OCI-LY3 (cell line): ENCODE data around the gene ALPK1.
"Not testable (repeated sequence)": the region's sequence is repeated elsewhere in the genome, so short reads cannot be mapped to it uniquely, and the experiment has no call there.

ENCODE experiments used
- H2AFZ ChIP-seq: fragments of 200-600, 300-600 bp; shearing (Covaris generic); 2 replicates; pipeline ENCODE4 v1.6.0; 2014; ENCODE audit warnings: antibody characterized with exemption, low read depth, low read length
- H3K27ac ChIP-seq: fragments of 200-600, 300-600 bp; sonication (generic); 2 replicates; pipeline ENCODE4 v1.5.1; 2014; ENCODE audit warnings: mild to moderate bottlenecking, low read length, moderate library complexity, mixed read lengths
- H3K27me3 ChIP-seq: fragments of 200-600, 300-600 bp; sonication (generic); 2 replicates; pipeline ENCODE4 v1.6.1; 2014; ENCODE audit warnings: low read depth, low read length, mixed read lengths
- H3K36me3 ChIP-seq: fragments of 200-600, 300-600 bp; sonication (generic); replicated peaks from 2 replicates; pipeline ENCODE3; 2014; ENCODE audit warnings: low read depth, low read length, mixed read lengths
- H3K4me1 ChIP-seq: fragments of 300-600, 200-600 bp; sonication (generic); 2 replicates; pipeline ENCODE4 v1.6.1; 2014; ENCODE audit warnings: low read length, mixed read lengths
- H3K4me2 ChIP-seq: fragments of 200-600, 300-600 bp; sonication (generic); 2 replicates; pipeline ENCODE4 v1.6.1; 2014; ENCODE audit warnings: low read length, mixed read lengths
- H3K4me3 ChIP-seq: fragments of 300-600, 200-600 bp; sonication (generic); 2 replicates; pipeline ENCODE4 v1.5.1; 2014; ENCODE audit warnings: antibody characterized with exemption, mild to moderate bottlenecking, low read length, moderate library complexity
- H3K79me2 ChIP-seq: fragments of 300-600, 200-600 bp; shearing (Covaris generic); 2 replicates; pipeline ENCODE4 v1.6.1; 2014; ENCODE audit warnings: mild to moderate bottlenecking, low read length, mixed read lengths
- H3K9ac ChIP-seq: fragments of 300-600, 200-600 bp; shearing (Covaris generic); 2 replicates; pipeline ENCODE4 v1.6.0; 2014; ENCODE audit warnings: mild to moderate bottlenecking, low read length, moderate library complexity
- H3K9me3 ChIP-seq: fragments of 200-600, 300-600 bp; shearing (Covaris generic); 2 replicates; pipeline ENCODE4 v1.6.1; 2014; ENCODE audit warnings: low read length, mixed read lengths; ENCODE audit not compliant: insufficient read depth
- H4K20me1 ChIP-seq: fragments of 200-600, 300-600 bp; sonication (generic); 2 replicates; pipeline ENCODE4 v1.6.1; 2016; ENCODE audit warnings: low read length, mixed read lengths; ENCODE audit not compliant: insufficient read depth
- CTCF ChIP-seq: fragments of 200-600, 300-600 bp; sonication (generic); IDR thresholded peaks from 2 replicates; pipeline ENCODE4 v1.5.1; 2014; ENCODE audit warnings: antibody characterized with exemption, low read length, low read depth
- EZH2phosphoT487 ChIP-seq: fragments of 200-600 bp; shearing (Covaris generic); IDR thresholded peaks from 2 replicates; pipeline ENCODE4 v1.6.1; 2018; ENCODE audit warnings: antibody characterized with exemption, mixed run types, low read depth

The ALPK1 gene

DNA sequence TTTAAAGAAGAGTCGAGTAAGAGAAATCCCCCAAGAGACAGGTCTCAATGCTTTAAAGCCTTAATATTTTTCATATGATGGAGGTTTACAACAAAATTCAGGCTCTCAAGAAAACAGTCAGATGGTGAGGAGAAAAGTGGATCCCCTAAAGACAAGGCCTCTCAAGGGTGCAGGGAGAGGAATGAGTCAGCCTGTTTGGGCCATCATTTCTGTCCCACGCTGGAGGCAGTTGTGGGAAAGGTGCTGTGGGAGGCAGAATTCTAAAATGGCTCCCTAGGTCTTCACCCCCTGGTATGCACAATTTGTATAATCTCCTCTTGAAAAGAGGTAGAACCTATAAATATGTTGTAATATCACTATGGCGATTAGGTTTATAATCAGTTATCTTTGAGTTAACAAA is 6.8 kb upstream of the ALPK1 start:
- Histone ChIP-seq H3K79me2 (peaks cover 16% of the 10 kb centered on the region), H4K20me1 (no peaks in the 10 kb centered on the region), H3K4me3 (no peak overlapping the region), H3K9me3 (no peaks in the 10 kb centered on the region), H3K9ac (peak overlapping the region; percentile 16; the same call in 1 of the 2 replicates), H2AFZ (peak overlapping the region; percentile 72), H3K36me3 (no peaks in the 10 kb centered on the region), H3K27ac (peak overlapping the region; percentile 93), H3K4me2 (peak overlapping the region; percentile 86), H3K27me3 (no peaks in the 10 kb centered on the region), H3K4me1 (peaks cover 47% of the 10 kb centered on the region)
- TF ChIP-seq CTCF (no peak), EZH2phosphoT487 (no peak)

DNA sequence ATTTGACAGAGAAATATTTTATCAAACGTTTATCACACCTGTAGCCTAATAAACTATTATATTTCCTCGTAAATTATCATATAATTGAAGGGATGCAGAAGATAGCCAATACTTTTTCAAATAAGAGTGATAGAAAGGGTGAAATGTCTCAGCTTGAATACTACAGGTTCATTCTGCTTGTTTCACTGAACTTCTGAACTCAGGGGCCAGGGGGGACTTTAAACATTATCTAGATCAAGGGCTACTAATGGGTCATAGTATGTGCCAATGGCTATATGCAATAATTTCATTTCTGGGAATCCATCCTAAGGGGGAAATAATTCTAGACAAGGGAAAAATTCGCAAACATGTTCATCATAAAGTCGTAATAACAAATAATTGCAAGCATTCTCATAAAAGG is 2.6 kb downstream of the ALPK1 start:
- no peak overlapping the region for H2AFZ ChIP-seq
- no peak overlapping the region for H3K27ac ChIP-seq

GRCh38 chr4:112302320-112303274 is 5.4 kb downstream of the ALPK1 start:
- TF ChIP-seq CTCF (no peak), EZH2phosphoT487 (no peak)
- no peaks in the 10 kb centered on the region for H3K79me2 ChIP-seq
- peaks cover 4% of the 10 kb centered on the region for H3K36me3 ChIP-seq
- H3K9ac ChIP-seq, result no peak overlapping the region
- H3K9me3 ChIP-seq, result no peaks in the 10 kb centered on the region
- H4K20me1 ChIP-seq, result no peaks in the 10 kb centered on the region
- no peaks in the 10 kb centered on the region for H3K27me3 ChIP-seq
- H3K27ac ChIP-seq, result no peak overlapping the region
- no peak overlapping the region for H2AFZ ChIP-seq
- H3K4me2 ChIP-seq, result no peak overlapping the region
- no peak overlapping the region for H3K4me3 ChIP-seq
- H3K4me1 ChIP-seq, result peaks cover 19% of the 10 kb centered on the region

More for the DNA sequence above, 2.6 kb downstream of the ALPK1 start:
- Histone ChIP-seq H3K4me1 (peaks cover 27% of the 10 kb centered on the region), H3K4me3 (no peak overlapping the region), H3K79me2 (no peaks in the 10 kb centered on the region), H3K4me2 (no peak overlapping the region), H3K27me3 (no peaks in the 10 kb centered on the region), H3K9ac (no peak overlapping the region), H4K20me1 (no peaks in the 10 kb centered on the region), H3K9me3 (no peaks in the 10 kb centered on the region), H3K36me3 (peaks cover 4% of the 10 kb centered on the region)
- TF ChIP-seq CTCF (no peak), EZH2phosphoT487 (no peak)

DNA sequence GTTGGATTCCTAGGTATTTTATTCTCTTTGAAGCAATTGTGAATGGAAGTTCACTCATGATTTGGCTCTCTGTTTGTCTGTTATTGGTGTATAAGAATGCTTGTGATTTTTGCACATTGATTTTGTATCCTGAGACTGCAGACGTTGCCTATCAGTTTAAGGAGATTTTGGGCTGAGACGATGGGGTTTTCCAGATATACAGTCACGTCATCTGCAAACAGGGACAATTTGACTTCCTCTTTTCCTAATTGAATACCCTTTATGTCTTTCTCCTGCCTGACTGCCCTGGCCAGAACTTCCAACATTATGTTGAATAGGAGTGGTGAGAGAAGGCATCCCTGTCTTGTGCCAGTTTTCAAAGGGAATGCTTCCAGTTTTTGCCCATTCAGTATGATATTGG is 8.3 kb downstream of the ALPK1 start:
- not testable (repeated sequence) for H3K9ac ChIP-seq, H2AFZ ChIP-seq, H3K79me2 ChIP-seq, H3K27me3 ChIP-seq, H4K20me1 ChIP-seq, H3K36me3 ChIP-seq, H3K4me3 ChIP-seq, H3K4me2 ChIP-seq, H3K27ac ChIP-seq, H3K9me3 ChIP-seq
- peaks cover 11% of the 10 kb centered on the region for H3K4me1 ChIP-seq

GRCh38 chr4:112309263-112309791 is 12.2 kb downstream of the ALPK1 start:
- not testable (repeated sequence) for H3K27ac ChIP-seq, H3K27me3 ChIP-seq, H4K20me1 ChIP-seq, H3K79me2 ChIP-seq, H3K36me3 ChIP-seq, H2AFZ ChIP-seq, H3K9ac ChIP-seq, H3K4me2 ChIP-seq, H3K9me3 ChIP-seq, H3K4me3 ChIP-seq
- peaks cover 19% of the 10 kb centered on the region for H3K4me1 ChIP-seq
